OCI-LY7 (cell line): Measurements from ENCODE around the gene GBGT1. TPM values are rescaled to one million over a fixed set of nuclear protein-coding genes. Genes with fewer than 3 reads are reported as not detected.

Source experiments
- BruUV-seq: library from RNA; stranded (reverse); fragments of 400-500 nt; replicated peaks from 2 replicates; lab custom pipeline; 2021; lab: Mats Ljungman, UMichigan
- CTCF ChIA-PET: fragments of 300-600 bp; sonication (Branson Sonifier 250); formaldehyde crosslinking; loops from one replicate; lab custom pipeline; 2022; ENCODE audit warnings: antibody characterized with exemption; ENCODE audit not compliant: unreplicated experiment; lab: Charles Lee
- POLR2A ChIA-PET: fragments of 300-600 bp; sonication (Branson Sonifier 250); formaldehyde crosslinking; loops from one replicate; lab custom pipeline; 2022; ENCODE audit warnings: antibody characterized with exemption; lab: Charles Lee
- DNase-seq: peaks from one replicate; pipeline ENCODE4 v3.0.0-alpha.2; 2015; ENCODE audit warnings: low spot score
- H2AFZ ChIP-seq: fragments of 200-600 bp; sonication (generic), shearing (Covaris generic); 2 replicates; pipeline ENCODE4 v1.6.1; 2014; ENCODE audit warnings: mild to moderate bottlenecking, antibody characterized with exemption, low read length, moderate library complexity
- H3K27ac ChIP-seq: fragments of 200-600 bp; sonication (generic); 2 replicates; pipeline ENCODE4 v1.5.1; 2014; ENCODE audit warnings: mixed run types, low read depth, mild to moderate bottlenecking, moderate library complexity, low read length, inconsistent platforms; ENCODE audit not compliant: poor library complexity, severe bottlenecking
- H3K36me3 ChIP-seq: fragments of 200-600 bp; sonication (generic); 2 replicates; pipeline ENCODE4 v1.6.1; 2014; ENCODE audit warnings: mild to moderate bottlenecking, antibody characterized with exemption, low read length, moderate library complexity, mixed read lengths; ENCODE audit not compliant: insufficient read depth
- H3K4me1 ChIP-seq: fragments of 200-600 bp; sonication (generic); 2 replicates; pipeline ENCODE4 v1.5.1; 2014; ENCODE audit warnings: mild to moderate bottlenecking, low read length; ENCODE audit not compliant: insufficient read depth, poor library complexity, severe bottlenecking
- H3K4me2 ChIP-seq: fragments of 200-600 bp; sonication (generic); 2 replicates; pipeline ENCODE4 v1.6.1; 2014; ENCODE audit warnings: mild to moderate bottlenecking, low read length
- H3K4me3 ChIP-seq: fragments of 200-600 bp; sonication (generic); 2 replicates; pipeline ENCODE4 v1.5.1; 2014; ENCODE audit warnings: mild to moderate bottlenecking, low read depth, low read length; ENCODE audit not compliant: poor library complexity, severe bottlenecking
- H3K79me2 ChIP-seq: fragments of 200-600 bp; sonication (generic); 2 replicates; pipeline ENCODE4 v1.6.1; 2016; ENCODE audit warnings: low read depth, mild to moderate bottlenecking, low read length, moderate library complexity, mixed read lengths; ENCODE audit not compliant: insufficient read depth
- H3K9me2 ChIP-seq: fragments of 200-600 bp; sonication (generic); 2 replicates; pipeline ENCODE4 v1.6.1; 2016; ENCODE audit warnings: mild to moderate bottlenecking, low read length, mixed read lengths; ENCODE audit not compliant: insufficient read depth
- H3K9me3 ChIP-seq: fragments of 200-600 bp; sonication (generic); 2 replicates; pipeline ENCODE4 v1.6.1; 2014; ENCODE audit warnings: mild to moderate bottlenecking, mixed run types, low read length, mixed read lengths
- H4K20me1 ChIP-seq: fragments of 200-600 bp; sonication (generic); 2 replicates; pipeline ENCODE4 v1.6.1; 2014; ENCODE audit warnings: mild to moderate bottlenecking, antibody characterized with exemption, low read length, moderate library complexity, mixed read lengths; ENCODE audit not compliant: insufficient read depth
- CTCF ChIP-seq: fragments of 200-600 bp; sonication (generic); conservative IDR thresholded peaks from 2 replicates; pipeline ENCODE4 v1.5.1; 2014; ENCODE audit warnings: mild to moderate bottlenecking, antibody characterized with exemption, low read length, moderate library complexity, mixed read lengths
- EZH2phosphoT487 ChIP-seq: fragments of 200-600 bp; sonication (generic); IDR thresholded peaks from 2 replicates; pipeline ENCODE4 v1.6.1; 2018; ENCODE audit warnings: low read depth, borderline replicate concordance, mild to moderate bottlenecking, mixed run types, antibody characterized with exemption, low read length, moderate library complexity, mixed read lengths
- intact Hi-C: fragments of 100-400 bp; cut with micrococcal nuclease; formaldehyde crosslinking; loops from one replicate; pipeline ENCODE4 v1.10.0; 2022; ENCODE audit not compliant: unreplicated experiment
- total RNA-seq, 2 experiments: library from RNA; depleted of rRNA in 1 of 2; stranded (reverse); fragments of >200 nt in 1 of 2; shearing (Covaris generic) in 1 of 2; gene quantifications; 2 replicates each; pipeline ENCODE4 v1.2.3, GENCODE V29; 2014 to 2022

Gene GBGT1
- total RNA-seq, 2 experiments from 2014 or later: 2.1 to 5.9 TPM

- Histone ChIP-seq H3K4me2 (no peak overlapping the region), H3K79me2 (no peaks in the 10 kb centered on the region), H3K4me1 (no peaks in the 10 kb centered on the region), H3K9me2 (no peaks in the 10 kb centered on the region), H3K9me3 (no peaks in the 10 kb centered on the region), H2AFZ (no peak overlapping the region), H3K27ac (no peak overlapping the region), H3K4me3 (no peak overlapping the region), H4K20me1 (no peaks in the 10 kb centered on the region), H3K36me3 (peaks cover 35% of the 10 kb centered on the region; the same call in 1 of the 2 replicates)
- BruUV-seq: no TSS peak
- TF ChIP-seq CTCF: no peak
- POLR2A ChIA-PET: no interaction called here
- no peak for DNase-seq
- CTCF ChIA-PET: no interaction called here
- intact Hi-C loops: no loop called here
These were observed 57.0 kb downstream of the GBGT1 start for GRCh38 chr9:133106511-133107244.

GRCh38 chr9:133105461-133105770 is 58.3 kb downstream of the GBGT1 start:
- ChIA-PET POLR2A (no interaction called here), CTCF (no interaction called here)
- Histone ChIP-seq H2AFZ (no peak overlapping the region), H3K79me2 (no peaks in the 10 kb centered on the region), H4K20me1 (no peaks in the 10 kb centered on the region), H3K36me3 (peaks cover 42% of the 10 kb centered on the region), H3K4me3 (no peak overlapping the region), H3K4me2 (no peak overlapping the region), H3K4me1 (no peaks in the 10 kb centered on the region), H3K27ac (no peak overlapping the region), H3K9me3 (no peaks in the 10 kb centered on the region), H3K9me2 (no peaks in the 10 kb centered on the region)
- DNase-seq: no peak
- intact Hi-C loops: no loop called here
- TF ChIP-seq EZH2phosphoT487 (no peak), CTCF (no peak)
- no TSS peak for BruUV-seq

- POLR2A ChIA-PET: no interaction called here
- no peaks in the 10 kb centered on the region for H3K9me3 ChIP-seq
- H4K20me1 ChIP-seq: no peaks in the 10 kb centered on the region
- no peaks in the 10 kb centered on the region for H3K79me2 ChIP-seq
- no peak overlapping the region for H3K4me2 ChIP-seq
- H3K27ac ChIP-seq: no peak overlapping the region
- DNase-seq: no peak
- intact Hi-C loops: no loop called here
- no peaks in the 10 kb centered on the region for H3K4me1 ChIP-seq
- CTCF ChIA-PET: no interaction called here
- no TSS peak for BruUV-seq
- no peak overlapping the region for H2AFZ ChIP-seq
- TF ChIP-seq CTCF (no peak), EZH2phosphoT487 (no peak)
- H3K9me2 ChIP-seq: no peaks in the 10 kb centered on the region
- H3K4me3 ChIP-seq: no peak overlapping the region
- peaks cover 47% of the 10 kb centered on the region for H3K36me3 ChIP-seq
These were observed 58.8 kb downstream of the GBGT1 start for GRCh38 chr9:133104718-133105460.
